A549 (cell line): ENCODE data around the gene CDX1. TPM values are rescaled to one million over a fixed set of nuclear protein-coding genes. Genes with fewer than 3 reads are reported as not detected.

Source experiments
- ATAC-seq, 2 experiments: fragments of 200-7000 bp in 1 of 2; fragments of >200 bp in 1 of 2; cut with Nextera tagmentation in 1 of 2; cut with Tn5 transposase in 1 of 2; 3 replicates each; pipeline versions ENCODE4 v1.8.0 to v1.9.1; 2018 to 2020; ENCODE audit warnings: mild to moderate bottlenecking in 1 of 2, moderate library complexity in 1 of 2
- CTCF ChIA-PET: fragments of 300-600 bp; sonication (Branson Sonifier 250); formaldehyde crosslinking; extraction: SDS; loops from one replicate; lab custom pipeline; 2021; ENCODE audit warnings: antibody characterized with exemption, inconsistent platforms; lab: Yijun Ruan, JAX
- POLR2A ChIA-PET: fragments of 350-600 bp; formaldehyde crosslinking; extraction: SDS; loops from one replicate; lab custom pipeline; 2021; ENCODE audit warnings: antibody characterized with exemption, inconsistent platforms; lab: Yijun Ruan, JAX
- DNase-seq, 2 experiments: peaks; one replicate each; pipeline versions ENCODE4 v3.0.0 to v3.0.0-alpha.2; 2011 to 2016; ENCODE audit warnings: low read depth in 1 of 2, low spot score in 1 of 2
- FAIRE-seq: peaks from 2 replicates; lab custom pipeline; 2011; peaks lifted over from hg19 to GRCh38; lab: Jason Lieb, UNC
- H3K27ac ChIP-seq, 2 experiments: fragments of >200 bp; sonication (Bioruptor Twin); formaldehyde crosslinking; 3 replicates each; pipeline ENCODE4 v1.5.1; 2016 to 2017
- H3K4me1 ChIP-seq: fragments of >200 bp; sonication (Bioruptor Twin); formaldehyde crosslinking; 3 replicates; pipeline ENCODE4 v1.6.1; 2016
- H3K4me2 ChIP-seq: fragments of >200 bp; sonication (Bioruptor Twin); formaldehyde crosslinking; 3 replicates; pipeline ENCODE4 v1.6.1; 2016
- H3K4me3 ChIP-seq: fragments of >200 bp; sonication (Bioruptor Twin); formaldehyde crosslinking; 3 replicates; pipeline ENCODE4 v1.5.1; 2016
- H3K9me3 ChIP-seq: fragments of >200 bp; sonication (Bioruptor Twin); formaldehyde crosslinking; 3 replicates; pipeline ENCODE4 v1.6.1; 2016
- BCL3 ChIP-seq: fragments of >200 bp; sonication (Bioruptor Twin); formaldehyde crosslinking; IDR thresholded peaks from 3 replicates; pipeline ENCODE4 v1.6.1; 2016
- CBX8 ChIP-seq: fragments of 200-600 bp; sonication (generic); IDR thresholded peaks from 2 replicates; pipeline ENCODE4 v1.6.1; 2016
- CHD2 ChIP-seq: fragments of 150-350 bp; IDR thresholded peaks from 2 replicates; pipeline ENCODE4 v1.6.1; 2014; ENCODE audit warnings: low read length; ENCODE audit not compliant: partially characterized antibody
- CHD4 ChIP-seq: fragments of 200-600 bp; sonication (generic); IDR thresholded peaks from 2 replicates; pipeline ENCODE4 v1.6.1; 2016; ENCODE audit warnings: antibody characterized with exemption, mild to moderate bottlenecking, borderline replicate concordance
- EHF ChIP-seq: fragments of 250-450 bp; sonication (Bioruptor Pico); IDR thresholded peaks from 2 replicates; pipeline ENCODE4 v1.5.0; 2020; ENCODE audit warnings: mild to moderate bottlenecking
- EP300 ChIP-seq, 2 experiments: fragments of >200 bp; sonication (Bioruptor Twin); formaldehyde crosslinking; IDR thresholded peaks; 2 replicates in 1 of 2; 3 replicates in 1 of 2; pipeline ENCODE4 v1.6.1; 2016 to 2017
- ESRRA ChIP-seq: fragments of 150-350 bp; IDR thresholded peaks from 2 replicates; pipeline ENCODE4 v1.6.1; 2014; ENCODE audit warnings: mild to moderate bottlenecking, low read length, borderline replicate concordance
- HOXB13 ChIP-seq: fragments of 250-450 bp; sonication (Bioruptor Pico); IDR thresholded peaks from 2 replicates; pipeline ENCODE4 v1.5.0; 2020; ENCODE audit warnings: low read depth, mild to moderate bottlenecking, moderate library complexity
- HOXB5 ChIP-seq: fragments of 250-450 bp; sonication (Bioruptor Pico); IDR thresholded peaks from 2 replicates; pipeline ENCODE4 v1.5.0; 2020; ENCODE audit warnings: mild to moderate bottlenecking, moderate library complexity
- JUN ChIP-seq, 2 experiments: fragments of >200 bp; sonication (Bioruptor Twin); formaldehyde crosslinking; IDR thresholded peaks; 2 replicates in 1 of 2; 3 replicates in 1 of 2; pipeline ENCODE4 v1.6.1; 2016 to 2017
- KDM1A ChIP-seq: fragments of 200-600 bp; sonication (generic); IDR thresholded peaks from 2 replicates; pipeline ENCODE4 v1.6.1; 2016; ENCODE audit warnings: low read depth, mild to moderate bottlenecking
- MAZ ChIP-seq: fragments of 150-350 bp; IDR thresholded peaks from 2 replicates; pipeline ENCODE4 v1.6.1; 2014; ENCODE audit warnings: antibody characterized with exemption, low read depth, low read length, borderline replicate concordance
- NFE2L2 ChIP-seq: fragments of 150-350 bp; conservative IDR thresholded peaks from 2 replicates; pipeline ENCODE4 v1.6.1; 2014; ENCODE audit warnings: low read length
- NPAS2 ChIP-seq: fragments of 250-450 bp; sonication (Bioruptor Pico); IDR thresholded peaks from 2 replicates; pipeline ENCODE4 v1.8.0; 2022; ENCODE audit warnings: mild to moderate bottlenecking, moderate library complexity, borderline replicate concordance
- PHF8 ChIP-seq: fragments of 200-600 bp; sonication (generic); IDR thresholded peaks from 2 replicates; pipeline ENCODE4 v1.6.1; 2016; ENCODE audit warnings: low read depth, mild to moderate bottlenecking, antibody characterized with exemption, moderate library complexity, borderline replicate concordance
- POLR2A ChIP-seq: IDR thresholded peaks from 2 replicates; pipeline ENCODE4 v1.6.1; 2012; ENCODE audit warnings: mild to moderate bottlenecking, low read length
- RAD21 ChIP-seq, 2 experiments: fragments of >200 bp in 1 of 2; sonication (Bioruptor Twin) in 1 of 2; formaldehyde crosslinking in 1 of 2; IDR thresholded peaks in 1 of 2; conservative IDR thresholded peaks in 1 of 2; 2 replicates in 1 of 2; 3 replicates in 1 of 2; pipeline ENCODE4 v1.6.1; 2012 to 2018; ENCODE audit warnings: inconsistent platforms in 1 of 2
- RFX5 ChIP-seq: fragments of 450-650 bp; IDR thresholded peaks from 2 replicates; pipeline ENCODE4 v1.7.1; 2014; ENCODE audit warnings: antibody characterized with exemption, mild to moderate bottlenecking, moderate library complexity
- ZFP36 ChIP-seq: fragments of 450-650 bp; IDR thresholded peaks from 2 replicates; pipeline ENCODE4 v1.6.1; 2014; ENCODE audit warnings: borderline replicate concordance; ENCODE audit not compliant: partially characterized antibody
- ZSCAN20 ChIP-seq: fragments of 250-450 bp; sonication (Bioruptor Pico); IDR thresholded peaks from 2 replicates; pipeline ENCODE4 v1.8.0; 2022; ENCODE audit warnings: mild to moderate bottlenecking, moderate library complexity
- WGBS: methylation state at CpG from one replicate; pipeline ENCODE4 v1.1.6; 2017; ENCODE audit errors: missing lambda C conversion rate; 5-methylcytosine and 5-hydroxymethylcytosine counted together
- polyA plus RNA-seq, 4 experiments: library from polyadenylated mRNA; depleted of rRNA in 3 of 4; stranded (reverse); fragments of >200 nt; fragmentation: RNase III in 1 of 4; extraction: RNeasy Plus Mini Kit Qiagen cat#74134 plus additional on column Dnase treatment in 1 of 4; gene quantifications; 2 replicates in 3 of 4; 3 replicates in 1 of 4; pipeline ENCODE4 v1.2.3, GENCODE V29; 2011 to 2017
- TF ChIP-seq, protein P1 (sequence below): fragments of 150-350 bp; IDR thresholded peaks from 2 replicates; pipeline ENCODE4 v1.6.1; 2014; ENCODE audit warnings: low read depth, mild to moderate bottlenecking, low read length

CDX1 gene
- polyA plus RNA-seq, 2 of the 4 experiments (the other 2 are of a cell fraction): not detected

- H3K27ac ChIP-seq: no peak overlapping the region
- CTCF ChIA-PET: interaction anchor here (1.5 to 6.7 kb wide), 2 partner anchors 13 to 74 kb away, joined by 4 to 57 read pairs; no protein-coding TSS in a partner anchor
- no peak for TF ChIP-seq JUN (IDR thresholded peaks at IDR 0.05)
- TF ChIP-seq EHF (CRISPR knock-in tag): no peak
- TF ChIP-seq EP300 (IDR thresholded peaks at IDR 0.05): no peak
- TF ChIP-seq CHD2: no peak
- TF ChIP-seq NFE2L2: no peak
- TF ChIP-seq BCL3: no peak
- TF ChIP-seq HOXB13 (CRISPR knock-in tag): no peak
- TF ChIP-seq CHD4: no peak
- no peak for TF ChIP-seq KDM1A
- TF ChIP-seq PHF8: no peak
- TF ChIP-seq NPAS2: no peak
- TF ChIP-seq, all 56 proteins: peak for 0
- Histone ChIP-seq H3K4me1 (peaks cover 5% of the 10 kb centered on the region; the same call in 1 of the 3 replicates), H3K4me3 (no peak overlapping the region), H3K4me2 (no peak overlapping the region), H3K9me3 (no peaks in the 10 kb centered on the region)
- ATAC-seq (no peak), DNase-seq (no peak), FAIRE-seq (no peak)
- POLR2A ChIA-PET: no interaction called here
- WGBS: 75% methylated on average over 12 of the region's 12 CpGs
Measured at GRCh38 chr5:150203832-150204589, 37.4 kb downstream of the CDX1 start.

DNA sequence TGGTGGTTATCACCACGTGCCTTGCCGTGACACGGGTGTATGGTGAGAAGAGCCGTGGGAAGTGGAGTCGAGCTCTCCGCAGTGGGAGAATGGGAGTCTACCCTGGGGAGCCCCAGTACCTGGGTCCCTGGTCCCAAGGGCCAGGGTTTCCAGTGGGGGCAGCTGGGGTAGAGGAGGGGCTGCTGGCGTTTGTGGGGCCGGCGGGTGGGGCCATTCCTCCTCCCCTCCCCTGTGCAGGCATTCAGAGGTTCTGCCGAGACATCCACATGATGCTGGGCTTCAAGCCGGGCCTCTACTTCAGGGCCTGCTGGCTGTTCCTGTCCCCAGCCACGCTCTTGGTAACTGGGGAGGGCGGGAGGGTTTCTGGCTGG lies 38.0 kb downstream of the CDX1 start:
- 91% methylated on average over 9 of the region's 13 CpGs for WGBS
- POLR2A ChIA-PET: no interaction called here
- ATAC-seq: no peak
- CTCF ChIA-PET: interaction anchor here (1.5 to 6.7 kb wide), 2 partner anchors 13 to 75 kb away, joined by 4 to 57 read pairs; no protein-coding TSS in a partner anchor
- Histone ChIP-seq H3K4me1 (peaks cover 7% of the 10 kb centered on the region; the same call in 1 of the 3 replicates), H3K4me2 (no peak overlapping the region)
- no peak for DNase-seq
- TF ChIP-seq CHD4 (no peak), POLR2A (no peak), ESRRA (no peak), BCL3 (no peak), RFX5 (no peak), CBX8 (no peak), RAD21 (conservative IDR thresholded peaks at IDR 0.05 in 1 of 2, IDR thresholded peaks at IDR 0.05 in 1 of 2) (no peak), HOXB5 (CRISPR knock-in tag) (no peak), MAZ (no peak), ZSCAN20 (CRISPR knock-in tag) (no peak), ZFP36 (no peak)
- TF ChIP-seq, protein P1, sequence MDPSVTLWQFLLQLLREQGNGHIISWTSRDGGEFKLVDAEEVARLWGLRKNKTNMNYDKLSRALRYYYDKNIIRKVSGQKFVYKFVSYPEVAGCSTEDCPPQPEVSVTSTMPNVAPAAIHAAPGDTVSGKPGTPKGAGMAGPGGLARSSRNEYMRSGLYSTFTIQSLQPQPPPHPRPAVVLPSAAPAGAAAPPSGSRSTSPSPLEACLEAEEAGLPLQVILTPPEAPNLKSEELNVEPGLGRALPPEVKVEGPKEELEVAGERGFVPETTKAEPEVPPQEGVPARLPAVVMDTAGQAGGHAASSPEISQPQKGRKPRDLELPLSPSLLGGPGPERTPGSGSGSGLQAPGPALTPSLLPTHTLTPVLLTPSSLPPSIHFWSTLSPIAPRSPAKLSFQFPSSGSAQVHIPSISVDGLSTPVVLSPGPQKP: no peak
- TF ChIP-seq, all 56 proteins: peak for 0
- no peak overlapping the region for H3K27ac ChIP-seq
- no peak for FAIRE-seq
- H3K9me3 ChIP-seq: no peaks in the 10 kb centered on the region
- no peak overlapping the region for H3K4me3 ChIP-seq
